A673 (cell line): ENCODE data around the gene CPHXL2.

ENCODE experiments used
- EZH2 ChIP-seq: fragments of 200-600 bp; sonication (generic); IDR thresholded peaks from 2 replicates; pipeline ENCODE4 v1.6.1; 2017; ENCODE audit warnings: borderline replicate concordance, low read depth, mild to moderate bottlenecking, mixed read lengths, antibody characterized with exemption, low read length; ENCODE audit not compliant: poor library complexity, severe bottlenecking
- TF ChIP-seq, protein P1 (sequence below): fragments of 300-800, 200-600 bp; sonication (generic); conservative IDR thresholded peaks from 2 replicates; pipeline ENCODE4 v1.5.1; 2017; ENCODE audit warnings: low read depth, mild to moderate bottlenecking, antibody characterized with exemption, low read length, moderate library complexity, mixed read lengths

DNA sequence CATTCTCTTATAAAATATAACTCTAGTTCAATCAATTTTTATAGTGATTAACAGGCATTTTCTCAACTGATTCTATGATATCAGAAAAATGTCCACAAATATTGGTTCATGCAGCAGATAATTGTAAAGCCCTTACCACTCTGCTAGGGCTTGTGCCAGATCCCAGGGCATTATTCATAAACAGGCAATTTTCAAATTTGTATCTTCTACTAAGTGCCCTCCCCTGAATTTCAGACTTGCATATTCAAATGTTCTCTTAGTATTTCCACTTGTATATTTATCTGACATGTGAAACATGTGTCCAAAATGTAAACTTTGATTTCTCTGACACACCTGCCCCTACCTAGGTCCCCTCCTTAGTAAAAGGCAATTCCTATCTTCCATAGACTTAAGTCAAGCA lies 9.3 kb downstream of the CPHXL2 start:
- no peak for TF ChIP-seq EZH2
- TF ChIP-seq, protein P1, sequence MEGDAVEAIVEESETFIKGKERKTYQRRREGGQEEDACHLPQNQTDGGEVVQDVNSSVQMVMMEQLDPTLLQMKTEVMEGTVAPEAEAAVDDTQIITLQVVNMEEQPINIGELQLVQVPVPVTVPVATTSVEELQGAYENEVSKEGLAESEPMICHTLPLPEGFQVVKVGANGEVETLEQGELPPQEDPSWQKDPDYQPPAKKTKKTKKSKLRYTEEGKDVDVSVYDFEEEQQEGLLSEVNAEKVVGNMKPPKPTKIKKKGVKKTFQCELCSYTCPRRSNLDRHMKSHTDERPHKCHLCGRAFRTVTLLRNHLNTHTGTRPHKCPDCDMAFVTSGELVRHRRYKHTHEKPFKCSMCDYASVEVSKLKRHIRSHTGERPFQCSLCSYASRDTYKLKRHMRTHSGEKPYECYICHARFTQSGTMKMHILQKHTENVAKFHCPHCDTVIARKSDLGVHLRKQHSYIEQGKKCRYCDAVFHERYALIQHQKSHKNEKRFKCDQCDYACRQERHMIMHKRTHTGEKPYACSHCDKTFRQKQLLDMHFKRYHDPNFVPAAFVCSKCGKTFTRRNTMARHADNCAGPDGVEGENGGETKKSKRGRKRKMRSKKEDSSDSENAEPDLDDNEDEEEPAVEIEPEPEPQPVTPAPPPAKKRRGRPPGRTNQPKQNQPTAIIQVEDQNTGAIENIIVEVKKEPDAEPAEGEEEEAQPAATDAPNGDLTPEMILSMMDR: no peak
